Measurements from ENCODE around the gene FOS. TPM values are rescaled to one million over a fixed set of nuclear protein-coding genes. Genes with fewer than 3 reads are reported as not detected.

The FOS gene
- total and polyA plus RNA-seq, 2 of the 13 experiments (the other 11 are each of a cell fraction or from before 2014, with no cell fraction given): 15.9 to 24.2 TPM

GRCh38 chr14:75328558-75329155 is 50.0 kb downstream of the FOS start (continued):
- TF ChIP-seq ATF6 (CRISPR knock-in tag; conservative IDR thresholded peaks at IDR 0.05): no peak
- no peak for TF ChIP-seq HIC2 (CRISPR knock-in tag; IDR thresholded peaks at IDR 0.05; ENCODE audit: low read depth)
- no peak for TF ChIP-seq HIVEP1 (CRISPR knock-in tag; IDR thresholded peaks at IDR 0.05)
- peak; percentile 83 for TF ChIP-seq PATZ1 (CRISPR knock-in tag; IDR thresholded peaks at IDR 0.05)
- no peak for TF ChIP-seq ZNF567 (CRISPR knock-in tag; IDR thresholded peaks at IDR 0.05; ENCODE audit: borderline replicate concordance)
- TF ChIP-seq RXRB (CRISPR knock-in tag; IDR thresholded peaks at IDR 0.05; ENCODE audit: borderline replicate concordance): peak; percentile 77
- TF ChIP-seq PCBP1 (IDR thresholded peaks at IDR 0.05; ENCODE audit: borderline replicate concordance, low read depth, low read length): no peak
- no peak for TF ChIP-seq HNRNPL (IDR thresholded peaks at IDR 0.05; ENCODE audit: low read depth, low read length)
- no peak for TF ChIP-seq LCORL (IDR thresholded peaks at IDR 0.05)
- TF ChIP-seq LCORL (CRISPR knock-in tag; IDR thresholded peaks at IDR 0.05): no peak
- TF ChIP-seq ZNF747 (CRISPR knock-in tag; IDR thresholded peaks at IDR 0.05; ENCODE audit: borderline replicate concordance): no peak
- TF ChIP-seq ZNF788 (CRISPR knock-in tag; IDR thresholded peaks at IDR 0.05; ENCODE audit: borderline replicate concordance): no peak
- no peak for TF ChIP-seq ZFP36 (IDR thresholded peaks at IDR 0.05; ENCODE audit: borderline replicate concordance, low read depth, low read length, partially characterized antibody)
- no peak for TF ChIP-seq SUZ12 (IDR thresholded peaks at IDR 0.05; ENCODE audit: low read depth, low read length)
- no peak for TF ChIP-seq SSRP1 (CRISPR knock-in tag; IDR thresholded peaks at IDR 0.05)
- no peak for TF ChIP-seq MTF1 (CRISPR knock-in tag; IDR thresholded peaks at IDR 0.05)
- TF ChIP-seq RBAK (CRISPR knock-in tag; IDR thresholded peaks at IDR 0.05): no peak
- TF ChIP-seq HOXA3 (CRISPR knock-in tag; IDR thresholded peaks at IDR 0.05): peak; percentile 53; the same call in 1 of the 2 replicates
- TF ChIP-seq PBX2 (CRISPR knock-in tag; IDR thresholded peaks at IDR 0.05): no peak
- TF ChIP-seq HINFP (CRISPR knock-in tag; IDR thresholded peaks at IDR 0.05; ENCODE audit: low read depth): no peak
- no peak for TF ChIP-seq POLR2AphosphoS5 (IDR thresholded peaks at IDR 0.05; ENCODE audit: low read depth, low read length)
- TF ChIP-seq ZNF724P (CRISPR knock-in tag; IDR thresholded peaks at IDR 0.05; ENCODE audit: borderline replicate concordance): no peak
- no peak for TF ChIP-seq TSC22D2 (CRISPR knock-in tag; IDR thresholded peaks at IDR 0.05; ENCODE audit: borderline replicate concordance)
- no peak for TF ChIP-seq FLYWCH1 (CRISPR knock-in tag; IDR thresholded peaks at IDR 0.05)
